ENCODE measurements around the gene CELF5.

DNA sequence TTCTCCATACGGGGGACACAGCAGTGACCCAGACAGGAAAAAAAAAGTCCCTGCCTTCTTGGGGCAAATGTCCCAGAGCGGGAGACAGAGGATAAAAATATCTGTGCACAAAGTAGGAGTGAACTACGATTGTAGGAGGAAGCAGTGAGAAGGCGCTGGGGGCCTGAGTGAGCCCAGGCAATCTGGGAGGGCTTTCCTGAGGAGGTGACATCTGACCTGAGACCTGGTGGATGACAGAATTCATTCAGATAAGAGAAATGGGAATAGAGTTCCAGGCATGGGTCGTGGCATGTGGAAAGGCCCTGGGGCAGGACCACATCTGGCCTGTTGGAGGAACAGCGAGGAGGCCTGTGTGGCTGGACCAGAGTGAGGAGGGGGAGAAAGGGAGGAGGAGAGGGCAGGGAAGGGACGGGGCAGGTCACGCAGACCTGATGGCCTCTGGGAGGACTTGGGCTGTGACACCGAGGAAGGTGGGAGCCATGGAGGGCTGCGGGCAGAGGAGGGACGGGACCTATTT lies 91.7 kb downstream of the CELF5 start:
- TF ChIP-seq, protein P1, sequence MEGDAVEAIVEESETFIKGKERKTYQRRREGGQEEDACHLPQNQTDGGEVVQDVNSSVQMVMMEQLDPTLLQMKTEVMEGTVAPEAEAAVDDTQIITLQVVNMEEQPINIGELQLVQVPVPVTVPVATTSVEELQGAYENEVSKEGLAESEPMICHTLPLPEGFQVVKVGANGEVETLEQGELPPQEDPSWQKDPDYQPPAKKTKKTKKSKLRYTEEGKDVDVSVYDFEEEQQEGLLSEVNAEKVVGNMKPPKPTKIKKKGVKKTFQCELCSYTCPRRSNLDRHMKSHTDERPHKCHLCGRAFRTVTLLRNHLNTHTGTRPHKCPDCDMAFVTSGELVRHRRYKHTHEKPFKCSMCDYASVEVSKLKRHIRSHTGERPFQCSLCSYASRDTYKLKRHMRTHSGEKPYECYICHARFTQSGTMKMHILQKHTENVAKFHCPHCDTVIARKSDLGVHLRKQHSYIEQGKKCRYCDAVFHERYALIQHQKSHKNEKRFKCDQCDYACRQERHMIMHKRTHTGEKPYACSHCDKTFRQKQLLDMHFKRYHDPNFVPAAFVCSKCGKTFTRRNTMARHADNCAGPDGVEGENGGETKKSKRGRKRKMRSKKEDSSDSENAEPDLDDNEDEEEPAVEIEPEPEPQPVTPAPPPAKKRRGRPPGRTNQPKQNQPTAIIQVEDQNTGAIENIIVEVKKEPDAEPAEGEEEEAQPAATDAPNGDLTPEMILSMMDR (IDR thresholded peaks at IDR 0.05) = no peak
- no peak for TF ChIP-seq EZH2 (IDR thresholded peaks at IDR 0.05; ENCODE audit: borderline replicate concordance, insufficient read depth, low read depth, low read length, poor library complexity, severe bottlenecking)

Measured in B cell (primary cell).